Erythroblast (primary cell): Measurements from ENCODE around the gene MYCBP2.

Source experiments
- DNase-seq, 2 experiments: peaks; one replicate each; lab custom pipeline; 2025; lab: John Stamatoyannopoulos, UW
- GATA1 ChIP-seq: IDR thresholded peaks from 2 replicates; pipeline ENCODE4 v1.6.1; 2011; ENCODE audit warnings: low read depth, mild to moderate bottlenecking, control low read depth, low read length, moderate library complexity
- POLR2A ChIP-seq: IDR thresholded peaks from 2 replicates; pipeline ENCODE4 v1.6.1; 2011; ENCODE audit warnings: mild to moderate bottlenecking, low read length

MYCBP2 gene

DNA sequence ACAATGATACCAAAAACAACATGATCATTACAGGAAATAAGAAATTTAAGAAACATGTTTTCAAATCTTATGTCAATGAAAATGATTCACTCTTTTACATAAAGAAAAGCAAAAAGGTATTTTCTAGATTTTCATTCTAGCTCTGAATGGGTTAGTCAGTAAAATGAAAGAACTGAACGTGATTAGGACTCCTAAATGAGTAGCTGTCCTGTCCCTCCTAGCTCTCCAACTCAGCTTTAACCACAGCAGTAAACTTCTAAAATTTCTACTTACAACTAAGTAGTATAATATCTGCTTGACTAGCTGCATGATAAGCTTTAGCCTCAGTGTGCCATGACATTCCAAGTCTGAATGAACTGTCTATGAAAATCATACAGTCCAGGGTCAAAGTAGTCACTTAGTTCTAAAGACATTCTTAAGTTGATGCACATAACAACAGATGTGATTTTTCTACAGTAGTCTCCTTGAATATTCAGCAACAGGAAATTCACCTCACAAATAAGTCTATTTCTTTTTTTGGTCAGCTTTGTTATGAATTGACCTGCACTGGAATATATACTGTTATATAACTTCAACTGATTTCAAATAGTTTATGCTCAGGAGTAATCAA is 136.4 kb downstream of the MYCBP2 start:
- no peak for DNase-seq
- TF ChIP-seq POLR2A (no peak), GATA1 (no peak)

DNA sequence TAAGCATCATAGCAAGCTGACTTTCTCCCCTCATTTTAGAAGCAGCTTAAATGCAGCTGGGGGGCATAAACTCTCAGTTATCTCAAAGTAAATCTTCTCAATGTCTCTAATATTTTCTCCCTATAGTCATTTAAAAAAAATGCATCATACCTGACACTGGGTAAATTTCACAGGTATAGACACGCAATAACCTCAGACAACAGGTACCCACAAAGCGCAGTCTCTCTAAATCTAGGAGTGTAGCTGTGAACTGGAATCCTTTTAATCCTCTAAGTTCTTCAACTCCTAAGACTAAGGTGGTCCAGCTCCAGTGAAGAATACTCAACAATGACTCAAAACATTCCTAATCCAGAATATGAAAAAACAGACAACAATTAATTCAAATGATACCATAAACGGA is 141.2 kb downstream of the MYCBP2 start:
- no peak for DNase-seq
- TF ChIP-seq POLR2A: no peak
- TF ChIP-seq GATA1: no peak

DNA sequence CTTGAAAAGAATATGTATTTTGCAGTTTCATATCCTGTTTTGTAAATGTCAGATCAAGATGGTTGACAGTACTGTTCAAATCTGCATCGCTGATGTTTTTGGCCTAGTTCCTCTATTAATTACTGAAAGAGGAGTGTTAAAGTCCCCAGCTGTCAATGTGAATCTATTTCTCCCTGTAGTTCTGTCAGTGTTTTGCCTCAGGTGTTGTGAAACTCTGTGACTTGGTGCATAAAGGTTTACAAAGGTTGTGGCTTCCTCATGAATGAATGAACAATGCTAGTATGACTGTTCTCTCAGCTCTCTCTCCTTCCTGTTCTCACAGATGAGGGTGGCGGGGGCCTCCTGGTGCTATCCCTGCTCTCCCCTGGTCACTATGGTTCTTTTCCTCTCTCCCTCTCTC is 142.4 kb downstream of the MYCBP2 start:
- no peak for DNase-seq
- no peak for TF ChIP-seq POLR2A
- no peak for TF ChIP-seq GATA1

DNA sequence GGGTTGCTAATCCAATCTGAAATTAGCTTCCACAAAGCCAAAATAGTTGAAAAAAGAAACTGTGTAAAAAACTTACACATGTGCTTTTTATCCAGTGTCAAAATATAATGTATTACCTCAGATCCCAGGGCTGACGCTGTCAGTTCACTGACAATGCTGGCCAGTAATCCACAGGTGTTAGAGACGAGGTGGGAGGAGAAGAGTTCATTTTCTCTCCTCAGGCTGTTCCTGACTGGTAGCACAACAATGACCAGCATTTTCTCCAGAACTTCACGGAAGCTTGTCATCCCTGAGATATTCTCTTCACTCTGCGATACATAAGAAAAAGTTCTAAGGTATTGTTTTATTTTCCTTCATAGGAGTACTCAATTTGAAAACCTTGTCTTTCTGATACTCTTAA is 146.9 kb downstream of the MYCBP2 start:
- no peak for DNase-seq
- TF ChIP-seq POLR2A: no peak
- no peak for TF ChIP-seq GATA1

DNA sequence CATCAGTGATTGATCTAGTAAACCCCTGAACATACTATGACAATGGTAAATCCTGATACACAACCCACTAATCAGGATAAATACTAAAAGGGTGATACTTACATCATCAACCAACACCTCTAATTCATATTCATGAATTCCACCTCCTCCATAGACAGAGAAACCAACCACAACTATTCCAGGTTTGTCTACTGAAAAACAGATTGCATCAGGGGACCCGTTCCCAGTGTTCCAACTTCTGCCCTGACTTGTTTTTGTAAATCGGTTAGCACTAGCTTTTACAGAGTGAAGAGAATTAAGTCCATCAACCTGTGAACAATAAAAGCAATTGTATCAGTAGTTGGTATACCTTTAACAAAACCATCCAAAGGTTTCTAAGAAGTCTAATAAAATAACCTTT is 149.2 kb downstream of the MYCBP2 start:
- no peak for TF ChIP-seq GATA1
- TF ChIP-seq POLR2A: no peak
- no peak for DNase-seq

DNA sequence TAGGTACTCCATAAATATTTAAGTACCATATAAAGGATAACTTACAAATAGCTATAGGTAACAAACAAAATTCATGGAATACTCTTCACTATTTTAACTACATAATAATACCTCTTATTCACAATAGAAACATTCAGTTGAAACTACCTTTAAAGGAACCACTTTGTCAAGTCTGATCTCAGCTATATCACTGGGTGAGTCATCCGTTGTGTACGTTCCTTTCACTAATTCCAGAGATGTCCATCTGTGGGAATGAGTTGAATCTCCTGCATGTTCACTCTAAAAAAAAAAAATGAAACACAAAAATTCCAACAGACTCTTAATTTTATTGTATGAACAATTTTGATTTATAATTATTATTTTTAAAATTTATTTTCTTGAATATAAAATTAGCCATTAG is 150.5 kb downstream of the MYCBP2 start:
- TF ChIP-seq GATA1: no peak
- no peak for TF ChIP-seq POLR2A
- no peak for DNase-seq

DNA sequence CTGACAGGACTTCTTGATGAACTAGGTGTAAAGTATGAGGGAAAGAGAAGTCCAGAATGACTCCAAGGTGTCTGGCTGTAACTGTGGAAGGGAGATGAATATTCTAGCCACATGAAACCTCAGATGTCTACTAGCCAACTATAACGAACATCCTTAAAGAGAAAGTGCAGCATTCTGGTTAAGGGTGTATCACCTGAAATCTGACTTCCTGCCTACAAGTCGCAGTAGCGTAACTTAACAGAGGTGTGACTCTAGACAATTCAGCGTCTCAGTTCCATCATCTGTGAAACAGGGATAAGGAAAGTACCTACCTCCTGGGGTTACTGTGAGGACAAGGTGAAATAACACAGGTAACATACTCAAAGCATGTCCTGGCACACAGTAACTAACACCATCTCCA is 154.2 kb downstream of the MYCBP2 start:
- DNase-seq: no peak

DNA sequence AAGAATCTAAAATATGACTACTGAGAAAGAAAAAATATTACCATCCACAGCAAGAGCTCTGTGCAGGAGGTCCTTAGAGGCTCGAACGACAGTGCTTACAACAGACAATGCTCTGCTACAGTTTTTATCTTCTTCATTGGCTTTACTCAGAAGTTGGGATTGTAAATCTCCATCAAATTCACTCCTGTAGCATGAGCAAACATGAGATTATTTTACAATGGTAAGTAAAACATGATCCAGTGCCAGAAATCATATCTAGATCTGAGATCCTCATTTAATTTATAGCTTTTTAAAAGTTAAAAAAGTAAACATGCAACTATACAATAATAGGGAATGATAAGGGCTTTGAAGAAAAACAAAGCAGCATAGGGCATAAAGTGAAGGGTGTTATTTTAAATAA is 155.4 kb downstream of the MYCBP2 start:
- DNase-seq: no peak
- no peak for TF ChIP-seq GATA1
- TF ChIP-seq POLR2A: no peak

More for the DNA sequence above, 154.2 kb downstream of the MYCBP2 start:
- TF ChIP-seq POLR2A: no peak
- TF ChIP-seq GATA1: no peak

DNA sequence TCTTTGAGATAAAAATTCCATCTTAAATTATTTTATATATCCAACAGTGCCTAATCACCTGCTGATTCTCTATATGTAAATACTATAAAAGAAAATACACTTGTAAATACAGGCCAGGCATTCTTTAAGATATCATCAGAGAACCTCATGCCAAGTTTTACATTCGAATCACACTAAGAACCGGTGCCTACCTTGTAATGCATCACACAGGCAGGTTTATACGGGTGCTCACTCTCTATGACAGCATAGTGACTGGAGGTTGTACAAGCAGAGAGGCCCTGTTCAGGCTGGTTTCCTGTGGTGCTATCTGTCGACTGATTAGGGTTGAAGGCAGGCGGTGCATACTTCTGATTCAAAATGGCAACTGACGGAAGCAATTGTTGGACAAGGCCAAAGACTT is 158.7 kb downstream of the MYCBP2 start:
- no peak for DNase-seq
- TF ChIP-seq POLR2A (no peak), GATA1 (no peak)

DNA sequence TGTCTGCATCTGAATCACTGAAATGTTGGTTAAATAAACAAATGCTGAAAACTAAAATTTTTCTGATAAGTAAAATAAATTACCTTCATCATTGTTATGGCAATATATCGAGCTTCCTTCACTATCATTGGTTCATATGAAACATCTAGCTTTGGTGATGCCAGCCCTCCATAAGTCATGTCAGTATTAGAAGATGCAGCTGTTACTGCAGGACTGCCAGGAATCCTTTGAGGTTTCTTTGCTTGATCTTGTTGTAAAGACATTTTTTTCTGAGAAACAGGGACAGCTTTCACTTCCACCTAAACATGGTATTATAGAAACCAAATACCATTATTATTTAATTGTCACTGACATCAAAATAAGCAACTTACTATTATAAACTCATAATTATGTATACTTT is 176.2 kb downstream of the MYCBP2 start:
- DNase-seq: no peak
- TF ChIP-seq POLR2A: no peak
- no peak for TF ChIP-seq GATA1

DNA sequence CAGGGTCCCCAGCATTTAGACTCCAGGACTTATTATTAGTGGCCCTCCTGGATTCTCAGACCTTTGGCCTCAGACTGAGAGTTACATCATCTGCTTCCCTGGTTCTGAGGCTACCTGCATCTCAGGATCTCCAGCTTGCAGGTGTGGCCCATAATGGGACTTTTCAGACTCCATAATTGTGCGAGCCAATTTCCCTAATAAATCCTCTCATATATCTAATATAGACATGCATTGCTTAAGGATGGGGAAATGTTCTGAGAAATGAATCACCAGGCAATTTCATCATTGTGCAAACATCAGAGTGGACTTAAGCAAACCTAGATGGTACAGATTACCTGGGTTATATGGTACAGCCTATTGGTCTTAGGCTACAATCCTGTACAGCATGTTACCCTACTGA is 183.5 kb downstream of the MYCBP2 start:
- TF ChIP-seq POLR2A: no peak
- DNase-seq: no peak

DNA sequence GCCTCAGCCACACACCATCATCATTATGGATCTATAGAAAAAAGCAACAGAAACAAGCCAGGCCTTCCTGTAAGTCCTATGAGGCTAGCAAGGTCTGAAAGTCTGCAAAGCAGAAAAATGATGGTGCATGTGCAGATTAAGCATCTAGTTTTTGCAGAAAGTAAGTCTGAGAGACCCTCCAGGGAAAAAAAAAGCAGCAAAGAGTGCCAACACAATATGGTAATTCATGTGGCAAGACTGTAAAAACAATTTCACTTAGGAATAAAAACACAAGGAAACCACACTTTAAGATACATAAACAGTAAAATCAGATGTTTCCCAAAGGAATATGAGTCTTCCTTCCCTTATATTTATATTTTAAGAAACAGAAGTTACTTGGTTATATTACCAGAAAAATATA is 187.6 kb downstream of the MYCBP2 start:
- TF ChIP-seq GATA1 (no peak), POLR2A (no peak)
- no peak for DNase-seq

DNA sequence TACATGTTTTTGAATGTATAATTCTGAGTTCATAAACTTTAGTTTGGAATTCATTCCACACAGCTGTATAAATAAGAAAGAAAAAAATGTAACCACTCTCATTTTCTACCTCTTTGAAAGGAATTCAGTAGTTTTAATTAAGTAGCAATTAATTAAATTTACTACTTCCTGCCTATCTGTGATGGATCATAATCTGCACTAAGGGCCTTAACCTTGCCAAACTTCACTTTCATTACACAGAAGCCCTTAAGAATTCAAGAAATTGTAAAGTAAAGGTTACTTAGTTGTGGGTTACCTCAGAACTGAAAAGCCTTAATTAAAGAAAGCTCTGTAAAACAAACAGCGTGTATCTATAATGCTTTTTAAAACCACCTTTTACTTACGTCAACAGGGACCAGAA is 188.1 kb downstream of the MYCBP2 start:
- no peak for TF ChIP-seq POLR2A
- TF ChIP-seq GATA1: no peak
- DNase-seq: no peak

DNA sequence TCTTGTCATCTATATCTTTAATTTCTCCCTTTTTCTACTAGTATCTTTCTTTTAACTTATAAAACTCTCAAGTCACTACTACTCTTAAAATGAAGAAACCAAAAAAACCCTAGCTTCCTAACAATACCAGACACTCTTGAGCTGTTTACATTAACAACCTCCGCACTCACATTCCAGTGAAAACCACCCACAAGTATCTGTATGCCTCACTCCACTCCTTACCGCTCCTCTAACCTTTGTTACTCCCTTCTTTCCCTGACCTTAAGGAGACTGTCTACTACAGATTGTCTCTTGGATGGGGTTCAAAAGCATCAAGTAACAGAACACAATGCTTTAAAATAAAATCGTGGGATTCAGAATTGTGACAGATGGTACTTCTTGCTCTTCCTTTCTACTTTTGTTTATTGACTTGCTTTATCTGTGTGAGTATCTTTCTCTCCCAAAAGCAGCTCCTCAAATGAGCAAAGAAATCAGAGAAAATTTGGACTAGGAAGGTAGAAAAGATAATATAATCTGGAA is 189.9 kb downstream of the MYCBP2 start:
- no peak for DNase-seq
- TF ChIP-seq GATA1 (no peak), POLR2A (no peak)

DNA sequence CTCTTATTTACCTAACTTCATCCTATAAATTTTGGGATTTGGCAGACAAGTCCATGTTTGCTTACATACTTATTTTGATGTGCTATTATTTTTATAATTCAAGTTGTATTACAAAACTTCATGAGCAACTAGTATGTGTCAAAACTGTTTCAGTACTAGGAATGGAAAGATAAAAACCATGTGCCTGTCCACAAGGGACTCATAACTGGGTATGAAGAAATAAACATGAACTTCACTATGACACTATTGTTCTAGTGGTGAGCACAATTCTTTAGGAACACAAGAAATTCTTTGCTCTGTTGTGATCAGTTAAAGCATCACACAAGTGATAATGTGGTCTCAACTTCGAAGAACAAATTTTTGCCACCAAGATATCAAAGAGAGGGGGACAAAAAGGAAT is 202.5 kb downstream of the MYCBP2 start:
- TF ChIP-seq POLR2A (no peak), GATA1 (no peak)
- DNase-seq: no peak
